K562 (cell line): ENCODE measurements around the gene SRP9. TPM values are rescaled to one million over a fixed set of nuclear protein-coding genes. Genes with fewer than 3 reads are reported as not detected.
A peak's percentile ranks its signal among the peaks of the same experiment; 100 is the strongest.

Source experiments
- ATAC-seq: fragments of 200-7000 bp; cut with Tn5 transposase; 3 replicates; pipeline ENCODE4 v1.9.1; 2020; ENCODE audit warnings: moderate library complexity
- BruUV-seq: library from RNA; stranded (reverse); fragments of 400-500 nt; replicated peaks from 2 replicates; lab custom pipeline; 2021; lab: Mats Ljungman, UMichigan
- CTCF ChIA-PET: fragments of 300-600 bp; formaldehyde crosslinking; extraction: SDS; loops from one replicate; lab custom pipeline; 2021; ENCODE audit warnings: low intra/inter-chr PET ratio; lab: Yijun Ruan, JAX
- POLR2A ChIA-PET: fragments of 300-600, 350-650 bp; sonication (Branson Sonifier 250); formaldehyde crosslinking; extraction: SDS; loops from one replicate; lab custom pipeline; 2021; ENCODE audit warnings: antibody characterized with exemption, inconsistent platforms; lab: Yijun Ruan, JAX
- DNase-seq, 4 experiments: peaks; one replicate each; pipeline versions ENCODE4 v3.0.0 to v3.0.0-alpha.2; 2011 to 2018; ENCODE audit warnings: low spot score in 3 of 4, mixed read lengths in 3 of 4; ENCODE audit errors: extremely low read depth in 1 of 4
- FAIRE-seq: peaks from 2 replicates; lab custom pipeline; 2011; peaks lifted over from hg19 to GRCh38; lab: Jason Lieb, UNC
- H2AFZ ChIP-seq: 2 replicates; pipeline ENCODE4 v1.6.0; 2011; ENCODE audit warnings: low read depth, low read length, control low read depth, inconsistent platforms
- H3K27ac ChIP-seq: fragments of 200-600 bp; 3 replicates; pipeline ENCODE4 v1.8.0; 2011; ENCODE audit warnings: low read depth, mild to moderate bottlenecking, control low read depth, inconsistent platforms, low read length, moderate library complexity, mixed read lengths; ENCODE audit errors: extremely low read depth
- H3K27me3 ChIP-seq, 2 experiments: fragments of 300-600 bp in 1 of 2; 2 replicates in 1 of 2; 3 replicates in 1 of 2; pipeline versions ENCODE4 v1.6.0 to v1.8.0; 2011; ENCODE audit warnings: inconsistent platforms in 2 of 2, low read length in 2 of 2, mild to moderate bottlenecking in 1 of 2, mixed read lengths in 1 of 2, moderate library complexity in 1 of 2; ENCODE audit not compliant: control insufficient read depth in 2 of 2, insufficient read depth in 2 of 2
- H3K36me3 ChIP-seq: fragments of 300-600 bp; 3 replicates; pipeline ENCODE4 v1.8.0; 2011; ENCODE audit warnings: mild to moderate bottlenecking, low read length, inconsistent platforms; ENCODE audit not compliant: control insufficient read depth, insufficient read depth
- H3K4me1 ChIP-seq, 2 experiments: fragments of 200-600 bp in 1 of 2; replicated peaks in 1 of 2; 2 replicates in 1 of 2; 3 replicates in 1 of 2; pipeline versions ENCODE4 v1.5.1 to v1.8.0; 2011; ENCODE audit warnings: inconsistent platforms in 2 of 2, low read length in 2 of 2, mild to moderate bottlenecking in 1 of 2, mixed read lengths in 1 of 2, moderate library complexity in 1 of 2; ENCODE audit not compliant: control insufficient read depth in 2 of 2, insufficient read depth in 2 of 2
- H3K4me2 ChIP-seq: 2 replicates; pipeline ENCODE4 v1.6.1; 2011; ENCODE audit warnings: low read length, control low read depth, inconsistent platforms, mixed read lengths; ENCODE audit not compliant: insufficient read depth
- H3K4me3 ChIP-seq: fragments of 200-600 bp; sonication (generic), shearing (Covaris generic); 2 replicates; pipeline ENCODE4 v1.5.1; 2016; ENCODE audit warnings: control low read depth, inconsistent platforms
- H3K79me2 ChIP-seq: fragments of 200-600 bp; 3 replicates; pipeline ENCODE4 v1.8.0; 2011; ENCODE audit warnings: low read length, inconsistent platforms; ENCODE audit not compliant: control insufficient read depth, insufficient read depth
- H3K9ac ChIP-seq, 2 experiments: 2 replicates each; pipeline versions ENCODE4 v1.6.0 to v1.6.1; 2011; ENCODE audit warnings: low read depth in 2 of 2, low read length in 2 of 2, control low read depth in 1 of 2, inconsistent platforms in 1 of 2, mild to moderate bottlenecking in 1 of 2, mixed read lengths in 1 of 2; ENCODE audit not compliant: insufficient read depth in 1 of 2
- H3K9me1 ChIP-seq: one replicate; pipeline ENCODE4 v1.6.0; 2011; ENCODE audit warnings: inconsistent platforms, mild to moderate bottlenecking, low read length, moderate library complexity; ENCODE audit not compliant: control insufficient read depth, insufficient read depth
- H3K9me3 ChIP-seq: replicated peaks from 2 replicates; pipeline ENCODE4 v1.5.1; 2011; ENCODE audit warnings: low read depth, low read length, inconsistent platforms; ENCODE audit not compliant: control insufficient read depth, insufficient read depth
- H4K20me1 ChIP-seq: replicated peaks from 2 replicates; pipeline ENCODE4 v1.6.1; 2011; ENCODE audit warnings: low read length, inconsistent platforms, mixed read lengths; ENCODE audit not compliant: control insufficient read depth, insufficient read depth
- CEBPG ChIP-seq, 3 experiments: fragments of 200-800 bp in 1 of 3; sonication (Bioruptor generic) in 1 of 3; sonication (generic) in 1 of 3; formaldehyde crosslinking in 1 of 3; IDR thresholded peaks in 2 of 3; conservative IDR thresholded peaks in 1 of 3; 2 replicates each; pipeline versions ENCODE4 v1.6.1 to v1.8.0; 2016 to 2022; ENCODE audit warnings: missing compliant biosample characterization in 2 of 3, missing genetic modification characterization in 2 of 3, mild to moderate bottlenecking in 1 of 3, missing genetic modification reagents in 1 of 3
- EHMT2 ChIP-seq: fragments of 450-650 bp; IDR thresholded peaks from 2 replicates; pipeline ENCODE4 v1.6.1; 2018; ENCODE audit warnings: antibody characterized with exemption
- ESRRB ChIP-seq: fragments of 250-450 bp; sonication (Bioruptor Pico); IDR thresholded peaks from 2 replicates; pipeline ENCODE4 v1.5.0; 2020; ENCODE audit warnings: mild to moderate bottlenecking, moderate library complexity, borderline replicate concordance
- GATAD2A ChIP-seq: fragments of 450-650 bp; IDR thresholded peaks from 2 replicates; pipeline ENCODE4 v1.6.1; 2017
- HMG20A ChIP-seq: fragments of 450-650 bp; formaldehyde crosslinking; conservative IDR thresholded peaks from 2 replicates; pipeline ENCODE4 v1.4.0; 2020; ENCODE audit warnings: mild to moderate bottlenecking, mixed read lengths
- NCOA4 ChIP-seq: fragments of 450-650 bp; IDR thresholded peaks from 2 replicates; pipeline ENCODE4 v1.6.1; 2018; ENCODE audit warnings: mild to moderate bottlenecking; ENCODE audit not compliant: partially characterized antibody
- NFE2 ChIP-seq: IDR thresholded peaks from 2 replicates; pipeline ENCODE4 v1.6.1; 2014; ENCODE audit warnings: antibody characterized with exemption, low read depth
- NUFIP1 ChIP-seq: fragments of 450-650 bp; IDR thresholded peaks from 2 replicates; pipeline ENCODE4 v1.6.1; 2018; ENCODE audit not compliant: partially characterized antibody
- RNF2 ChIP-seq: sonication (generic); IDR thresholded peaks from 2 replicates; pipeline ENCODE4 v1.6.1; 2016
- SP2 ChIP-seq: IDR thresholded peaks from 2 replicates; pipeline ENCODE4 v1.6.1; 2011; ENCODE audit warnings: mild to moderate bottlenecking, low read depth, low read length, moderate library complexity; ENCODE audit not compliant: poor library complexity, severe bottlenecking; ENCODE audit errors: extremely low read depth
- STAG1 ChIP-seq: sonication (generic); formaldehyde crosslinking; IDR thresholded peaks from 2 replicates; pipeline ENCODE4 v1.5.0; 2020; ENCODE audit warnings: missing genetic modification reagents, borderline replicate concordance
- TCF3 ChIP-seq: sonication (generic); formaldehyde crosslinking; IDR thresholded peaks from 2 replicates; pipeline ENCODE4 v1.4.0; 2020; ENCODE audit warnings: mild to moderate bottlenecking, missing genetic modification reagents
- TCF7L2 ChIP-seq: fragments of 150-350 bp; IDR thresholded peaks from 2 replicates; pipeline ENCODE4 v1.6.1; 2016; ENCODE audit warnings: low read depth, mild to moderate bottlenecking, low read length, moderate library complexity
- ZFP36 ChIP-seq: fragments of 150-350 bp; IDR thresholded peaks from 2 replicates; pipeline ENCODE4 v1.6.1; 2018; ENCODE audit warnings: low read length, low read depth; ENCODE audit not compliant: partially characterized antibody
- ZNF561 ChIP-seq: fragments of 450-650 bp; formaldehyde crosslinking; conservative IDR thresholded peaks from 2 replicates; pipeline ENCODE4 v1.4.0; 2020; ENCODE audit warnings: mild to moderate bottlenecking, moderate library complexity
- WGBS: fragments of 100-300 bp; shearing (Covaris generic); methylation state at CpG from one replicate; pipeline ENCODE4 v1.1.6; 2016; ENCODE audit warnings: low coverage, mixed read lengths; ENCODE audit not compliant: insufficient coverage; ENCODE audit errors: missing lambda C conversion rate; 5-methylcytosine and 5-hydroxymethylcytosine counted together
- in situ Hi-C: fragments of 300-500 bp; cut with MboI; formaldehyde crosslinking; loops from 4 replicates; pipeline ENCODE4 v1.15.0; 2018; ENCODE audit warnings: inconsistent platforms, mixed read lengths
- intact Hi-C: fragments of 100-400 bp; cut with micrococcal nuclease; formaldehyde crosslinking; loops from 2 replicates; pipeline ENCODE4 v1.14.2; 2022
- polyA plus RNA-seq, 8 experiments: library from polyadenylated mRNA; depleted of rRNA in 4 of 8; stranded (reverse) in 5 of 8; unstranded in 3 of 8; fragments of >200 nt; fragmentation: Nextera tagmentation in 2 of 8; fragmentation: Illumina TruSeq in 1 of 8; extraction: Ambion mirVana in 2 of 8; extraction: Trizol in 1 of 8; gene quantifications; 2 replicates each; pipeline versions ENCODE4 v1.2.1 to v1.2.3, GENCODE V29; 2011 to 2014; ENCODE audit warnings: inconsistent platforms in 1 of 8, missing spikeins in 1 of 8
- total RNA-seq, 7 experiments: library from RNA; depleted of rRNA in 6 of 7; stranded (reverse); fragments of >200 nt in 6 of 7; fragmentation: Illumina TruSeq in 2 of 7; extraction: Trizol in 2 of 7; gene quantifications; 2 replicates each; pipeline versions ENCODE4 v1.2.1 to v1.2.3, GENCODE V29; 2011 to 2021; ENCODE audit warnings: low replicate concordance in 1 of 7
- TF ChIP-seq, protein P1 (sequence below): fragments of 250-450 bp; sonication (Bioruptor Pico); IDR thresholded peaks from 2 replicates; pipeline ENCODE4 v1.4.0; 2020; ENCODE audit warnings: mild to moderate bottlenecking
- TF ChIP-seq, protein P2 (sequence below), 2 experiments: fragments of 450-650 bp in 1 of 2; sonication (generic) in 1 of 2; formaldehyde crosslinking; conservative IDR thresholded peaks; 2 replicates each; pipeline versions ENCODE4 v1.4.0 to v1.8.1; 2020 to 2022; ENCODE audit warnings: mild to moderate bottlenecking in 1 of 2, missing genetic modification reagents in 1 of 2
- TF ChIP-seq, protein P3 (sequence below): fragments of 450-650 bp; formaldehyde crosslinking; IDR thresholded peaks from 2 replicates; pipeline ENCODE4 v1.4.0; 2020; ENCODE audit warnings: mild to moderate bottlenecking

SRP9 gene
- total and polyA plus RNA-seq, 9 of the 15 experiments (the other 6 are each of a cell fraction or from before 2014, with no cell fraction given): 273 to 1,892 (median 668) TPM

DNA sequence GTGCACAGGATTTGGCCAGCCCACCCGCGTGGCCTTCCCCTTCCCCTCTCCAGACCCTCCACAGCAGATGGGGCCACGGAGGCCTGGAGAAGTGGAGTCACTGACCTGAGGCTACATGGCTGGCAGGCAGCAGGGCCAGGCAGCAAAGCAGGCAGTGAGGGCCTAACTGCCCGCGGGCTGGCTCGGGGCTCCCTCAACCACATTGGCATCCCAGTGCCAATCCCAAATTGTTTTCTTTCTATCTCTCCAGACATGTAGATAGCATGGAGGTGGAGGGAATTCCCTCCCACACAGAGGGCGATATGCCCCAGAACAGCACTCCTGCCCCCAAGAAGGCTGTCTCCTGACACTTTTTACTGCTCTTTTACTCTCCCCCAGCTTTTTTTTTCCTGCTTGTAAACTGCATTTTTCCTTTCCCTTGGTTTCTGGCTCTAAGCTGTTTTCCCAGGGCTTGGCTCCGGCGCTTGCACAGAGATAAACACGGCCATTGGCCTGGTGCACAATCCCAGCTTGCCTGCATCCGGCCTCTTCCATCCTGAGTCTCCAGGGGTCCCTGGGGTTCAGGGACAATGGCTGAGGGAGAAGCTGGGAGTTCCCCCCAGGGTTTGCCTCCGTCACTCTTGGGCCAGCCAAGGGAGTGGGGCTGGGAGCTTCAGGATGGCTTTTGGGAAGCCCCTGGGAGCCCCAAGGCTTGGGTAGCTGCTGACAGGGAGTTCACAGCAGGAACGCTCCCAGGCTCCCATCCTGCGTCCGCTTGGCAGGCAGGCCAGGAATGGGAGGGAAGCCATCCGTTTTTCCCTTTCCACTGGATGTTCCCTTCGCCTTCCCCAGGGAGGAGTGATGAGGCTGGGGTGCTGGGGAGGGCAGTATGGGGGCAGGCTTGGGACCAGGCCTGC is 39.3 kb downstream of the SRP9 start (continued):
- TF ChIP-seq, protein P1, sequence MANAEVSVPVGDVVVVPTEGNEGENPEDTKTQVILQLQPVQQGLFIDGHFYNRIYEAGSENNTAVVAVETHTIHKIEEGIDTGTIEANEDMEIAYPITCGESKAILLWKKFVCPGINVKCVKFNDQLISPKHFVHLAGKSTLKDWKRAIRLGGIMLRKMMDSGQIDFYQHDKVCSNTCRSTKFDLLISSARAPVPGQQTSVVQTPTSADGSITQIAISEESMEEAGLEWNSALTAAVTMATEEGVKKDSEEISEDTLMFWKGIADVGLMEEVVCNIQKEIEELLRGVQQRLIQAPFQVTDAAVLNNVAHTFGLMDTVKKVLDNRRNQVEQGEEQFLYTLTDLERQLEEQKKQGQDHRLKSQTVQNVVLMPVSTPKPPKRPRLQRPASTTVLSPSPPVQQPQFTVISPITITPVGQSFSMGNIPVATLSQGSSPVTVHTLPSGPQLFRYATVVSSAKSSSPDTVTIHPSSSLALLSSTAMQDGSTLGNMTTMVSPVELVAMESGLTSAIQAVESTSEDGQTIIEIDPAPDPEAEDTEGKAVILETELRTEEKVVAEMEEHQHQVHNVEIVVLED: no peak
- TF ChIP-seq NUFIP1 (no peak), ESRRB (CRISPR knock-in tag) (no peak), ZFP36 (no peak), CEBPG (CRISPR knock-in tag; IDR thresholded peaks at IDR 0.05) (no peak), CEBPG (tag; conservative IDR thresholded peaks at IDR 0.05 in 1 of 2, IDR thresholded peaks at IDR 0.05 in 1 of 2) (no peak), EHMT2 (no peak), NFE2 (no peak)

DNA sequence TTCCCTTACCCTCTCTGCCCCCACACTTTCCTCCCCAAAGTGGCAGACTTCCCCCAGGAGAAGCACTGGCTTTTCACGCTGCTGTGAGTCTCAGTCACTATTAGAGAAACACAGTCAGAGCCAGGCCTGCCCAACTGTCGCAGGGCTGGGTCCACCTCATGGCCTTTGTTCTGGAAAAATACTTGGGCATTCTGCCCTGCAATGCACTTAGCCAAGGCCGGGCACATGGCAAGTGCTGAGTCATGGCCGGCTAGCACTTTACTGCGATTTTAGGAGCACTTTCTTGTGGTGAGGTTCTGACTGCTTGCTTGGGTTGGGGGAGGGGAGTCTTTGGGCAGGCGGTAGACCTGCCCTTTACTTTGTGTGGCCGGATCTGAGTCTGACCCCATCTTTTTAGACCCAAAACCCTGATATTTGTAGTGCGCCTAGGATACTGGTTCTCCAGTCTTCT is 40.0 kb downstream of the SRP9 start:
- H3K36me3 ChIP-seq: no peaks in the 10 kb centered on the region
- no peaks in the 10 kb centered on the region for H4K20me1 ChIP-seq
- peak overlapping the region; percentile 22; the same call in 2 of the 3 replicates for H3K27ac ChIP-seq
- H3K79me2 ChIP-seq: no peaks in the 10 kb centered on the region
- CTCF ChIA-PET: no interaction called here
- no peaks in the 10 kb centered on the region for H3K27me3 ChIP-seq
- peaks cover 28 to 30% of the 10 kb centered on the region in 2 experiments for H3K4me1 ChIP-seq
- WGBS: 36% methylated on average over 8 of the region's 8 CpGs
- in situ Hi-C loops (no loop called here), intact Hi-C loops (no loop called here)
- FAIRE-seq (peak; percentile 84), ATAC-seq (peak; percentile 46), DNase-seq (peak; percentile 51 to 72 (median 60))
- no peaks in the 10 kb centered on the region for H3K9me3 ChIP-seq
- H3K9ac ChIP-seq: peak overlapping the region in 1 of 2 experiments; percentile 82; a peak in 2 of 4 replicates
- no peaks in the 10 kb centered on the region for H3K9me1 ChIP-seq
- no TSS peak for BruUV-seq
- H3K4me3 ChIP-seq: no peak overlapping the region
- peak overlapping the region; percentile 65 for H2AFZ ChIP-seq
- POLR2A ChIA-PET: interaction anchor here (0.7 to 1.1 kb wide), 5 partner anchors 9 to 159 kb away, joined by 3 to 4 read pairs (median 3); no protein-coding TSS in a partner anchor
- H3K4me2 ChIP-seq: no peak overlapping the region
- TF ChIP-seq RNF2: 0 out of 2 replicates have a peak, but pooled peaks have one; percentile 31
- no peak for TF ChIP-seq TCF3 (CRISPR knock-in tag)
- no peak for TF ChIP-seq GATAD2A
- TF ChIP-seq, protein P2, sequence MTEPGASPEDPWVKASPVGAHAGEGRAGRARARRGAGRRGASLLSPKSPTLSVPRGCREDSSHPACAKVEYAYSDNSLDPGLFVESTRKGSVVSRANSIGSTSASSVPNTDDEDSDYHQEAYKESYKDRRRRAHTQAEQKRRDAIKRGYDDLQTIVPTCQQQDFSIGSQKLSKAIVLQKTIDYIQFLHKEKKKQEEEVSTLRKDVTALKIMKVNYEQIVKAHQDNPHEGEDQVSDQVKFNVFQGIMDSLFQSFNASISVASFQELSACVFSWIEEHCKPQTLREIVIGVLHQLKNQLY (CRISPR knock-in tag; conservative IDR thresholded peaks at IDR 0.05): no peak
- TF ChIP-seq SP2: no peak
- no peak for TF ChIP-seq ZNF561 (CRISPR knock-in tag)
- 0 out of 2 replicates have a peak, but pooled peaks have one; percentile 11 for TF ChIP-seq TCF7L2
- TF ChIP-seq NCOA4: no peak
- TF ChIP-seq, protein P3, sequence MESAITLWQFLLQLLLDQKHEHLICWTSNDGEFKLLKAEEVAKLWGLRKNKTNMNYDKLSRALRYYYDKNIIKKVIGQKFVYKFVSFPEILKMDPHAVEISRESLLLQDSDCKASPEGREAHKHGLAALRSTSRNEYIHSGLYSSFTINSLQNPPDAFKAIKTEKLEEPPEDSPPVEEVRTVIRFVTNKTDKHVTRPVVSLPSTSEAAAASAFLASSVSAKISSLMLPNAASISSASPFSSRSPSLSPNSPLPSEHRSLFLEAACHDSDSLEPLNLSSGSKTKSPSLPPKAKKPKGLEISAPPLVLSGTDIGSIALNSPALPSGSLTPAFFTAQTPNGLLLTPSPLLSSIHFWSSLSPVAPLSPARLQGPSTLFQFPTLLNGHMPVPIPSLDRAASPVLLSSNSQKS (CRISPR knock-in tag): no peak
- TF ChIP-seq HMG20A: no peak
- no peak for TF ChIP-seq STAG1 (CRISPR knock-in tag)
